GM23338 (cell line): ENCODE results near the gene DVL2. TPM values are rescaled to one million over a fixed set of nuclear protein-coding genes. Genes with fewer than 3 reads are reported as not detected.

Experiments
- ATAC-seq: fragments of 200-7000 bp; cut with Tn5 transposase; 3 replicates; pipeline ENCODE4 v1.9.1; 2020
- DNase-seq: peaks from one replicate; pipeline ENCODE4 v3.0.0-alpha.2; 2015; ENCODE audit warnings: low spot score
- H2AFZ ChIP-seq: fragments of 200-600 bp; sonication (generic); 2 replicates; pipeline ENCODE4 v1.8.0; 2016; ENCODE audit warnings: antibody characterized with exemption, mild to moderate bottlenecking, moderate library complexity
- H3F3A ChIP-seq: fragments of 200-600 bp; sonication (generic); replicated peaks from 2 replicates; pipeline ENCODE4 v1.8.0; 2017; ENCODE audit warnings: antibody characterized with exemption, mixed run types, low read depth
- H3K27ac ChIP-seq: fragments of 200-600 bp; sonication (generic); 2 replicates; pipeline ENCODE4 v1.6.1; 2016; ENCODE audit warnings: low read depth
- H3K27me3 ChIP-seq: fragments of 200-600 bp; sonication (generic); 2 replicates; pipeline ENCODE4 v1.8.0; 2016; ENCODE audit warnings: mild to moderate bottlenecking, mixed run types, moderate library complexity; ENCODE audit not compliant: insufficient read depth
- H3K36me3 ChIP-seq: fragments of 200-600 bp; sonication (generic); 2 replicates; pipeline ENCODE4 v1.8.0; 2016; ENCODE audit warnings: mild to moderate bottlenecking; ENCODE audit not compliant: insufficient read depth
- H3K4me1 ChIP-seq: fragments of 200-600 bp; sonication (generic); 2 replicates; pipeline ENCODE4 v1.8.0; 2016; ENCODE audit warnings: mild to moderate bottlenecking, moderate library complexity; ENCODE audit not compliant: insufficient read depth
- H3K4me2 ChIP-seq: fragments of 200-600 bp; sonication (generic); 2 replicates; pipeline ENCODE4 v1.7.1; 2017; ENCODE audit warnings: mixed run types
- H3K4me3 ChIP-seq: fragments of 200-600 bp; sonication (generic); 2 replicates; pipeline ENCODE4 v1.6.1; 2016; ENCODE audit warnings: mixed run types
- H3K79me2 ChIP-seq: fragments of 200-600 bp; sonication (generic); replicated peaks from 2 replicates; pipeline ENCODE4 v1.8.0; 2017; ENCODE audit warnings: mild to moderate bottlenecking; ENCODE audit not compliant: insufficient read depth
- H3K9me2 ChIP-seq: fragments of 200-600 bp; sonication (generic); 2 replicates; pipeline ENCODE4 v1.8.0; 2017; ENCODE audit not compliant: insufficient read depth
- H4K20me1 ChIP-seq: fragments of 200-600 bp; sonication (generic); replicated peaks from 2 replicates; pipeline ENCODE4 v1.8.0; 2017; ENCODE audit warnings: mild to moderate bottlenecking; ENCODE audit not compliant: insufficient read depth
- H3K27ac Mint-ChIP-seq: 2 replicates; pipeline ENCODE4 v1.8.0; 2020; ENCODE audit warnings: inconsistent platforms, mild to moderate bottlenecking, moderate library complexity, mixed read lengths
- H3K27me3 Mint-ChIP-seq: 3 replicates; pipeline ENCODE4 v1.8.0; 2022; ENCODE audit warnings: low read depth, mild to moderate bottlenecking, moderate library complexity, mixed read lengths, inconsistent platforms; ENCODE audit not compliant: insufficient read depth, poor library complexity
- H3K36me3 Mint-ChIP-seq: 3 replicates; pipeline ENCODE4 v1.8.0; 2021; ENCODE audit warnings: low read depth, mild to moderate bottlenecking, inconsistent platforms, moderate library complexity, mixed read lengths
- H3K4me1 Mint-ChIP-seq: 3 replicates; pipeline ENCODE4 v1.8.0; 2020; ENCODE audit warnings: mild to moderate bottlenecking, inconsistent platforms, mixed read lengths
- H3K4me3 Mint-ChIP-seq: 3 replicates; pipeline ENCODE4 v1.8.0; 2021; ENCODE audit warnings: moderate library complexity, mild to moderate bottlenecking, inconsistent platforms, mixed read lengths
- H3K9me3 Mint-ChIP-seq: 3 replicates; pipeline ENCODE4 v1.8.0; 2020; ENCODE audit warnings: moderate library complexity, mild to moderate bottlenecking, inconsistent platforms, mixed read lengths
- CTCF ChIP-seq, 2 experiments: fragments of 200-600 bp in 1 of 2; sonication (generic) in 1 of 2; conservative IDR thresholded peaks; 2 replicates each; pipeline versions ENCODE4 v1.5.1 to v1.6.1; 2016 to 2017; ENCODE audit warnings: antibody characterized with exemption in 2 of 2, low read depth in 2 of 2, mild to moderate bottlenecking in 2 of 2, moderate library complexity in 1 of 2
- EZH2 ChIP-seq: fragments of 200-600 bp; sonication (generic); IDR thresholded peaks from one replicate; pipeline ENCODE4 v1.8.0; 2017; ENCODE audit warnings: antibody characterized with exemption, mild to moderate bottlenecking, low read depth; ENCODE audit not compliant: unreplicated experiment
- JUNB ChIP-seq: IDR thresholded peaks from one replicate; pipeline ENCODE4 v1.6.1; 2016; ENCODE audit warnings: antibody characterized with exemption; ENCODE audit not compliant: unreplicated experiment
- NANOG ChIP-seq: IDR thresholded peaks from 2 replicates; pipeline ENCODE4 v1.6.1; 2016; ENCODE audit warnings: antibody characterized with exemption, borderline replicate concordance
- POLR2AphosphoS5 ChIP-seq: IDR thresholded peaks from 2 replicates; pipeline ENCODE4 v1.6.1; 2016; ENCODE audit warnings: antibody characterized with exemption, low read depth
- REST ChIP-seq: IDR thresholded peaks from one replicate; pipeline ENCODE4 v1.6.1; 2018; ENCODE audit warnings: antibody characterized with exemption; ENCODE audit not compliant: unreplicated experiment
- STAT1 ChIP-seq: IDR thresholded peaks from one replicate; pipeline ENCODE4 v1.6.1; 2016; ENCODE audit warnings: antibody characterized with exemption; ENCODE audit not compliant: unreplicated experiment
- ZNF114 ChIP-seq: fragments of 250-450 bp; sonication (Bioruptor Pico); IDR thresholded peaks from 2 replicates; pipeline ENCODE4 v1.5.0; 2020; ENCODE audit warnings: mild to moderate bottlenecking, moderate library complexity
- ZNF462 ChIP-seq: fragments of 250-450 bp; sonication (Bioruptor Pico); IDR thresholded peaks from 2 replicates; pipeline ENCODE4 v1.5.0; 2020; ENCODE audit warnings: mild to moderate bottlenecking, moderate library complexity
- polyA plus RNA-seq: library from polyadenylated mRNA; unstranded; fragments of >200 nt; fragmentation: Nextera tagmentation; extraction: Ambion mirVana; gene quantifications from 2 replicates; pipeline ENCODE4 v1.2.1, GENCODE V29; 2016
- total RNA-seq: library from RNA; depleted of rRNA; stranded (reverse); fragments of >200 nt; shearing (Covaris generic); gene quantifications from 2 replicates; pipeline ENCODE4 v1.2.3, GENCODE V29; 2014

The DVL2 gene
- total and polyA plus RNA-seq, 2 experiments from 2014 or later, result 19.7 to 80.6 TPM

- Mint-ChIP-seq H3K27ac (peak overlapping the region; percentile 98), H3K27me3 (peaks cover 30% of the 10 kb centered on the region), H3K36me3 (peaks cover 49% of the 10 kb centered on the region), H3K4me1 (peaks cover 38% of the 10 kb centered on the region), H3K9me3 (peaks cover 3% of the 10 kb centered on the region), H3K4me3 (peak overlapping the region; percentile 87)
- H3K4me2 ChIP-seq, result peak overlapping the region; percentile 82
- peaks cover 56% of the 10 kb centered on the region for H3K79me2 ChIP-seq
- peaks cover 17% of the 10 kb centered on the region for H4K20me1 ChIP-seq
- no peaks in the 10 kb centered on the region for H3K9me2 ChIP-seq
- peak overlapping the region; percentile 88 for H3K27ac ChIP-seq
- H3K4me1 ChIP-seq, result peaks cover 20% of the 10 kb centered on the region
- ATAC-seq, result peak; percentile 21
- H3K36me3 ChIP-seq, result peaks cover 17% of the 10 kb centered on the region
- peak; percentile 91 for DNase-seq
- peak overlapping the region; percentile 99 for H3K4me3 ChIP-seq
- TF ChIP-seq POLR2AphosphoS5 (peak; percentile 64), NANOG (no peak), ZNF114 (CRISPR knock-in tag) (no peak), STAT1 (no peak), EZH2 (no peak), JUNB (no peak), CTCF (conservative IDR thresholded peaks at IDR 0.05; ENCODE audit: low read depth in 2 of 2) (no peak)
- no peak overlapping the region for H2AFZ ChIP-seq
- H3K27me3 ChIP-seq, result no peaks in the 10 kb centered on the region
- H3F3A ChIP-seq, result peaks cover 40% of the 10 kb centered on the region
These were observed 3.6 kb upstream of the DVL2 start for GRCh38 chr17:7237761-7238419.

- peaks cover 41% of the 10 kb centered on the region for H3K4me1 Mint-ChIP-seq
- H3K27ac ChIP-seq, result peak overlapping the region; percentile 88
- peaks cover 25% of the 10 kb centered on the region for H3K4me1 ChIP-seq
- H3K4me3 ChIP-seq, result peak overlapping the region; percentile 99
- peaks cover 27% of the 10 kb centered on the region for H3K27me3 Mint-ChIP-seq
- peak overlapping the region; percentile 82 for H3K4me2 ChIP-seq
- no peak overlapping the region for H2AFZ ChIP-seq
- ATAC-seq, result no peak
- peak overlapping the region; percentile 45 for H3K27ac Mint-ChIP-seq
- no peaks in the 10 kb centered on the region for H3K9me2 ChIP-seq
- peaks cover 50% of the 10 kb centered on the region for H3K36me3 Mint-ChIP-seq
- H3K79me2 ChIP-seq, result peaks cover 62% of the 10 kb centered on the region
- DNase-seq, result no peak
- H4K20me1 ChIP-seq, result peaks cover 21% of the 10 kb centered on the region
- H3F3A ChIP-seq, result peaks cover 40% of the 10 kb centered on the region
- H3K36me3 ChIP-seq, result peaks cover 17% of the 10 kb centered on the region
- H3K27me3 ChIP-seq, result no peaks in the 10 kb centered on the region
- peaks cover 3% of the 10 kb centered on the region for H3K9me3 Mint-ChIP-seq
- peak overlapping the region; percentile 87 for H3K4me3 Mint-ChIP-seq
- no peak for TF ChIP-seq ZNF462 (CRISPR knock-in tag)
- TF ChIP-seq REST, result no peak
- TF ChIP-seq NANOG, result no peak
These were observed 3.0 kb upstream of the DVL2 start for GRCh38 chr17:7237266-7237760.
